ENCODE data around the gene KCNE3.

KCNE3 gene

GRCh38 chr11:74471668-74472429, 4.5 kb upstream of the KCNE3 start:
- peak; percentile 48 for DNase-seq (ENCODE audit: low spot score)

GRCh38 chr11:74471037-74471436, 3.7 kb upstream of the KCNE3 start:
- no peak for DNase-seq (ENCODE audit: low spot score)

- peak; percentile 84 for DNase-seq (ENCODE audit: low spot score)
Measured at GRCh38 chr11:74470526-74470925, 3.2 kb upstream of the KCNE3 start.

- DNase-seq (ENCODE audit: low spot score): no peak
Measured at GRCh38 chr11:74468936-74469335, 1.6 kb upstream of the KCNE3 start.

DNA sequence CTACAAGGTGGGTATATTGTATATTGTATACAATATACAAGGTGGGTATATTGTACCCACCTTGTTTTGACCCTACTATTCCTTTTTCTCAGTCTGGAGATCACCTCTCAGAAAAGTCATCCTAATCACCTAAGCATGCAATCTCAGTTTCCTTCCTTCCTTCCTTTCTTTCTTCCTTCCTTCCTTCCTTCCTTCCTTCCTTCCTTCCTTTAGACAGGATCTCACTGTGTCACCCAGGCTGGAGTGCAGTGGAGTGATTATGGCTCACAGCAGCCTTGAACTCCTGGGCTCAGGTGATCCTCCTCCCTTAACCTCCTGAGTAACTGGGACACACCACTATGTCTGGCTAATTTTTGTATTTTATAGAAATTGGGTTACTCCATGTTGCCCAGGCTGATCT, 1.2 kb upstream of the KCNE3 start:
- DNase-seq (ENCODE audit: low spot score): no peak

DNA sequence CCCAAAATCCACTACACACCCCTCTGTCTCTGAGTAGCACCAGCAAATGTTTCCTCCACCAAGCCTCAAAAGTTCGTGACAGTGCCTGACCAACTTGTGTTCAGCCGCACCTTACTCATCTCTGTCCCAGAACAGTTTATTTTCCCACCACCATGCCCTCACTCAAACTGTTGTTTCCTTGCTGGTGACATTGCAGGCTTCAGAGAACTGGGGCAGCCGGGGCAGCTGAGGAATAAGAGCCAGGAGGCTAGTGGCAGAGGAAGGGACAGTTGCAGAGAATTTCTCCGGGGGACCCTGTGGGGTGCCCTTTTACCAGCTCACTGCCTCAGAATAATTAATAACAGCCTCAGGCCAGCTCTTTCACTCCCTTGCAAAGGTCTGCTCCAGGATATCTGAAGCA, 709 bp upstream of the KCNE3 start:
- peak; percentile 15 for DNase-seq (ENCODE audit: low spot score)

- peak; percentile 35 for DNase-seq (ENCODE audit: low spot score)
Measured at GRCh38 chr11:74465291-74465708, 2.0 kb downstream of the KCNE3 start.

- no peak for DNase-seq (ENCODE audit: low spot score)
Measured at GRCh38 chr11:74464746-74465145, 2.6 kb downstream of the KCNE3 start.

DNA sequence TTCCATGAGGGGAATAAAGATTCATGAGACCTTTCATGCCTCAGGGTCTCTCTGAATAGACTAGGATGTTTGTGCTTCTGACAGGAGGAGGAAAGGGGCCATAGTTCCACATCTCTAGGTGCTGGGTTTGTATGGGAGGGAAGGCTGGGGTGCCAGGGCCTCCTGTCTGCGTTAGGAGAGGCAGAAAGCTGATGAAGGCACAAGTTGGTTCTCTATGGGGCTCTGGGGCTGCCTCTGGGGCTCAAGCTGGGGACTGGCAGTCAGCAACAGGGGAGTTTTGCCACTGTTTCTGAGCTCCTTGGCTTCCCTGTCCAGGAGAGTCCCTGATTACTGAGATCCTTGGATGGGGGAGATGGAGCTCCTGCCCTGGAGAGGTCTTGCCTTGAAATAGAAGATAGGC, 4.1 kb downstream of the KCNE3 start:
- DNase-seq (ENCODE audit: low spot score): no peak

DNA sequence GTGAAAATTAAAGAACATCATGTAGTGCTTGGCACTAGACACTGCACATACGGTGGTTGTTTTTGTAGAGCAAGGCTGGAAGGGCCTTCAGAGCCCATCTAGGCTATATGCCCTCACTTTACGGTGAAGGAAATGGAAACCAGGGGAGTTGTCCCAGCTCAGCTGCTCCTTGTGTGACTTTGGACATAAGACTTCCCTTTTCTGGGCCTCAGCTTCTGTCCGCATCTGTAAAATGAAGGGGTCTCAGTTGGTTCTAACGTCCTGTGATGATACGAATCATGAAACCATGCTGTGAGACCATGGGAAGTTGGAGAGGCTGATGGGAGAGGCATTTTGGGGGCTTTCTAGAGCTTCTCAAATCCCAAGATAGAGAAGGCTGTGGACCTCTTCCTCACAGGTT, 4.7 kb downstream of the KCNE3 start:
- no peak for DNase-seq (ENCODE audit: low spot score)

GRCh38 chr11:74462009-74462408, 5.3 kb downstream of the KCNE3 start:
- DNase-seq (ENCODE audit: low spot score): no peak

- DNase-seq (ENCODE audit: low spot score): peak; percentile 48
Measured at GRCh38 chr11:74460481-74461154, 6.7 kb downstream of the KCNE3 start.

- DNase-seq (ENCODE audit: low spot score): no peak
Measured at GRCh38 chr11:74460065-74460464, 7.3 kb downstream of the KCNE3 start.

DNA sequence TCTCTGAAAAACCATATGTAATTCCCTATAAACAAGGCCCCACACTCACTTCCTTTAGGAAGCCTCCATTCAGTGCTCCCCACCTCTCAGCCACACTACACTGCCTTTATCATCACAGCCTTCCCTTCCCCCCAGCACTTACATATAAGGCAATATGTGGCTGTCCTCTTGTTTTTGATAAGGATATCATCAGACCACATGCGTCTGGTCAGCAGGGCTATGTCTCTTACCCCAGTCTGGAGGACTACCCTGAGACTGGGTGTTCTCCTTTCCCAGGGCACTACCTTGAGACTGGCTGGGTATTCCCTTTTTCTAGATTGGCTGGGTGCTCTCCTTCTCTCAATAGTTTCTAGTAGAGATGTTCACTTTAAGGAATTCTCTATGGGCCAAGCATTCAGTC, 7.8 kb downstream of the KCNE3 start:
- no peak for DNase-seq (ENCODE audit: low spot score)

DNA sequence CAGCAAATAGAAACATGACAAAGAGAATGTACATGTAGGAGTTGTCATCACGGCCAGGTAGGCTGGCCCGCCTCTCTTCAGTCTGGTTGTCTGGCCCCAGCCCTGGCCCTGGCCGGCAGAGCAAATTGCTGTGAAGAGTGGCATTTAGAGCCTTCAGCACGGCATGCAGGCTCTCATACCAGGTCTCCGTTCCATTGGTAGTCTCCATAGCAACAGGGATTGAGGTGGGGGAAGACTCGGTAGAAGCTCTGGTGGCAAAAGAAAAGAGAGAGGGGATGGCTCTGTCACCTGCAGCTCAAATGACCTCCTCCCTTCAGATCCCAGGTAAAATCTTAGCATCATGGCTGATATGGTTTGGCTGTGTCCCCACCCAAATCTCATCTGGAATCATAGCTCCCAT, 10.0 kb downstream of the KCNE3 start:
- DNase-seq (ENCODE audit: low spot score): no peak

DNA sequence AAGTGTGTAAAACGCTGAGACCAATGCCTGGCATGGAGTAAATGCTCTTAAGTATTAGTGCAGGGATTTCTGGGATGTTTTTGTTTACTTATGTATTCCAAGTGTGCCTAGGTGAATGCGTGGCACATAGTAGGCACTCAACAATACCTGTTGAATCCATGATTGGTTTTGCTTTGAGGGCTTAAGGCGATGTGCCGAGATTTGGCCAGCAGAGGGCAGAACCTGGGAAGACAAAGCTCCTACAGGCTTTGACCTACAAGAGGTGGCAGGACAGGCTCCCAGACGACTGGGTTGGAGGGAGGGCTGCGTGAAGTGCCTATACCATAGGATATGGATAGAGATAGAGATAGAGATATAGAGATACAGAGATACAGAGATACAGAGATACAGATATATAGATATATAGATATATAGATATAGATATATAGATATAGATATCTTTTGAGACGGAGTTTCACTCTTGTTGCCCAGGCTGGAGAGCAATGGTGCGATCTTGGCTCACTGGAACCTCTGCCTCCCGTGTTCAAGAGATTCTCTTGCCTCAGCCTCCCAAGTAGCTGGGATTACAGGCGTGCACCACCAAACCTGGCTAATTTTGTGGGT, 13.9 kb downstream of the KCNE3 start:
- DNase-seq (ENCODE audit: low spot score): peak; percentile 66

DNA sequence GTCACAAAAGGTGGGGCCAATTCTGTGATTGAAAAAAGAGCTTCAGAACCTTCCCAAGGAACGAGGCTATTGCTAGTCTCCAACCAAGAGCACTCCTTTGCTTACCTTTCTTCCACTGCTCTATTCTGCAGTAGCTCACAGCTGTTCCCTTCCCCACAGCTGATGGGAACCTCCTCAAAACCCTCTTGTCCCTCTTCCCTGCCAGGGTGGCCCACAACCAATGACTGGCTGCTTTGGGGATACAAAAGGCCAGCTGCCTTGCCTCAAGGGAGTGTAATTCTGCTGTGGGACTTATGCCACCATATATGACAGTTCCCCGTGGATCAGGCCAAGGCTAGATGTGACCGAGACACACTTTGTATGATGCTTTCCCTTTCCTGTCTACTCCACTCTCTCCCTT, 15.0 kb downstream of the KCNE3 start:
- no peak for DNase-seq (ENCODE audit: low spot score)

DNA sequence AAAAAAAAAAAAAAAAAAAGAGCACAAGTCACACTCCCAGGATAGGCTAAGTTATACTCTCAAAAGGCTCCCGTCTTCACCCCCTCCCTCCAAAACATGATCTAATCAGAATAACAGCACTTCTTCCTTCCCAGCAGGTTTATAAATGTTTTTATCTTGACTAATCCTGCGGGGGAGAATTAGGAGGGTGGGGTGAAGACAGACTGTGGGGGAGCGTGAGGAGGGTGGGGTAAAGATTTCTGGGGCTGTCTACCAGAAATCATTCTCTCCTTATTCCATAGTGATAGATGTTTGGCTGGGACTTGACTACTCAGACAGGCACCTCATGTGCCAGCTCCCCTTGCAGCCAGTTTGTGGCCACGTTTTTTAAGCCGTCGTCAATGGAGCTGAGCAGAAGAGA, 17.0 kb downstream of the KCNE3 start:
- no peak for DNase-seq (ENCODE audit: low spot score)

DNA sequence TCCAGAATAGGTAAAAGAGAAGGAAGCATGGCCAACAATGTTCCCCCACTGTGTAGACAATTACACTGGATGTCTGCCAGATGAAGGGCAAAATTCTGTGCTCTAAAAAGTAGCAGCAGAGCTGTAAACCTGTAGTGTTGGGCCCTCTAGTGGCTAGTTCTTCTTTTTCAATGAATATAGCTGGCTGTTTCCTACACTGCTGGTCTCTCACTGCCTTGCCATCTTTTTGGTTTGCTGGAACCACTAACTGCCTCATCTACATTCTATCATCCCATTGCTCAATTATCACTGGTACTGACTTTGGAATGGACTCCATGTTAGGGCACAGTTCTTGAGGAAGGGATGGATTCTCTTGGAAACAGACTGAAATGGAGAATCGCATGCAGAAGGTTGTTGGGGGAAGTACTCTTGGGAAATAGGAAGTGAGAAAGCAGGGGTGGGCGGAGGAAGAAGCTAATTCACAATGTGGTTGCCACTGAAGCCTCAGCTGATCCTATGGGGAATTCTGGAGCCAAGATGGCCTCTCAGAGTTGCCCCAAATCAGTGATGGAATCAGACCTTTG, 17.9 kb downstream of the KCNE3 start:
- DNase-seq (ENCODE audit: low spot score): peak; percentile 76

DNA sequence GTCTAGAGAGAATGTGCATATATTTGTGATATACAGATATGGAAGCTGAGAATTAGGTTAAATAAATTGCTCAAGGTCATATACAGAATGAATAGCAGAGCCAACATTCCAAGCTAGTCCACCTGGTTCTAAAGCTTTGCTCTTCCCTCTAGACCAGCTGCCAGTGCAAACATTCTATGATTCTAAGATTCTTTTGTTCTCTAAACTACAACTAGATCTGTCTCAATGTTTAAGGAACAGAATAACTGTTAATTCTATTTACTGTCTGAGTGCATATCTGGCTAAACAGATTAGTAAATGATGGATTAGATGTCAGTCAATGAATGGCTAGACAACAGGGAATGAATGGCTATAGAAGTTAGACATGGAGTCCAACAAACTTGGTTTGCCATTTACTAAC, 19.6 kb downstream of the KCNE3 start:
- DNase-seq (ENCODE audit: low spot score): no peak

DNA sequence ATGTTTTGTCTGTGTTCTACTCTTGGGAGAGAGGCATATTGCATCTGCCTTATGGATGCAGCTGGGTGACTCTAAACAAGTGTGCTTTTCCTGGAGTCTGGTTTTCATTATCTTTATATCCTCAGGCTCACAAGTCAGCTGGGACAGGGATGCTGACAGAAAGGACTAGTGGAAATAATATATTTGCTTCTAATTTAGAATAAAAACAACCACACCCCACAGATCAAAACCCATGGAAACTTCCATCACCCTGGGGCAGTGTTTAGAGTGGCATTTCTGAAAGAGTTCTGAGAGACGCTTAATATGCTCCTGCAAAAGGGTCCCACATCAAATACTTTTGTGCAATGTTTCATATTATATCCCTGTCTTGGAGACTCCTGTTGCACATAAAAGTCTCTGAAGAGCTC, 20.8 kb downstream of the KCNE3 start:
- DNase-seq (ENCODE audit: low spot score): no peak

DNA sequence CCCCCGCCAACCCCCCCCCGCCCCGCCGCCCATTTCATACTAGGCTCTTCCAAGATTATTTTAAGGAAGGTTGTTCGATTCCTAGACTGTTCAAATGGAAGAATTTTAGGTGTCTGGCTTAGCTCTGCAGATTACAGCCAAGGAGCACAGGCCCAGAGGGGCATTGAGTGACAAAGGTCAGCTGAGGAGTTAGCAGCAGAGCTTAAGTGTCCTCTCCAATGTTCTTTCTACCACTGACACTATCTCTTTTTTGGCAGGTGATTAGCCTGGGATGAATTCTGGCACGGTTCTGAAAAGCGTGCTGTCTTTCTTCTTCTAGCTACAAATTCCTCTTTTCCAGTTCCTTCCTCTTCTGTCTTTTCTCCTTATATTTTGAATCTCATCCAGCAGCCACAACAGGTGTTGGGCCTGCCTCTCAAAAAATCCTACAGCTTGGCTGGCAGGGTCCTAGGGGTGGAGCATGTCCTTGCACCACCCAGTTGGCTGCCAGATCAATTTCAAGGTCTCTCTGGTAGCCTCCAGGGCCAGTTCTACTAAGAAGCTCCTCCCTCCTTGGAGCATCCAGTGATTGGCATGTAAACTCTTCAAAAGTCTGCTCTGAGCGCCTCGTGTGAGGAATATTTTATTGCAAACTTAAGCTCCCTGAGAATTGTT, 23.0 kb downstream of the KCNE3 start:
- no peak for DNase-seq (ENCODE audit: low spot score)

All from kidney tubule cell (primary cell).